ENCODE data around the gene STAB1. TPM values are rescaled to one million over a fixed set of nuclear protein-coding genes. Genes with fewer than 3 reads are reported as not detected.

STAB1 gene
- total RNA-seq, 1 experiment from 2014 or later, result 0.03 TPM

DNA sequence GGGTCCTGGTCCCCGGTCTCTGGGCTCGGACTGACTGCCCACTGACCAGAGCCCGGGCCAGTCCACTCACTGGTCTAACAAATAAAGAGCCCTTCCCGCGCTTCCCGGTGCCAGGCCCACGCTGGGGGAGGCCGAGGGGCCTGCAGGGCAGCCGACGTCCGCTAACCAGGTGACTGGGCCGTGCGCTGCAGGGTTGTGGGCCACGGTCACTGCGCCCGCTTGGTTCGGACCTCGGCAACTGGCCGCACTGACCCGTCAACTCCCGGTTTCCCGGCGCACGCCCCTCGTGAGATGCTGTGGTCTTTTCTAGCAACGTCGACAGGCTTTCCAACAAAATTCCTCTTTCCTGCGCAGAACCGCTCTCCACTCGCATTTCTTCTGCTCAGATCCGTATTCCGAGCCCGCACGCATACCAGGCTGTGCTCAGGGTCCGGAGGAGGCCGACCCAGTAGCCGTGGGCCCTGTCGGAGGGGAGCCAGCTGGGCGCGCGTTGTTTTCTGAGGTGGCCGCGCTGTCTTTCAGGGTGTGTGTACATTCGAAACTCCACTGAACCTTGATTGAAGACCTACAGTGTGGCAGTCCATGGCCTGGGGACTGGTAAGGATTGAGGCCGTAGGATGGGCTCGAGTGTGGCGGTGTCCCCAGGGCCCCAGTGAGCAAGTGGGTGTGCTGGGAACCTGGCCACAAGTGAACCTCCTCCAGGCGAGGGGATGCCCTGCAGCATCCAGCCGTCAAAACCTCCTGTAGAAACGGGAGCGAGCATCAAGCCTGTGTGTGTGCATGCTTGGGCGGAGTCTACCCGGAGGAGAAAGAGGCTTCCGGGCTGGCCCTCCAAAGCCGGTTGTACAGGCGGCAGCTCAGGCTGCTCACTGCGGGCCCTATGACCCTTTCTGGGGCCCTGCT, 39.4 kb downstream of the STAB1 start:
- DNase-seq (ENCODE audit: low spot score), result peak; percentile 29

DNA sequence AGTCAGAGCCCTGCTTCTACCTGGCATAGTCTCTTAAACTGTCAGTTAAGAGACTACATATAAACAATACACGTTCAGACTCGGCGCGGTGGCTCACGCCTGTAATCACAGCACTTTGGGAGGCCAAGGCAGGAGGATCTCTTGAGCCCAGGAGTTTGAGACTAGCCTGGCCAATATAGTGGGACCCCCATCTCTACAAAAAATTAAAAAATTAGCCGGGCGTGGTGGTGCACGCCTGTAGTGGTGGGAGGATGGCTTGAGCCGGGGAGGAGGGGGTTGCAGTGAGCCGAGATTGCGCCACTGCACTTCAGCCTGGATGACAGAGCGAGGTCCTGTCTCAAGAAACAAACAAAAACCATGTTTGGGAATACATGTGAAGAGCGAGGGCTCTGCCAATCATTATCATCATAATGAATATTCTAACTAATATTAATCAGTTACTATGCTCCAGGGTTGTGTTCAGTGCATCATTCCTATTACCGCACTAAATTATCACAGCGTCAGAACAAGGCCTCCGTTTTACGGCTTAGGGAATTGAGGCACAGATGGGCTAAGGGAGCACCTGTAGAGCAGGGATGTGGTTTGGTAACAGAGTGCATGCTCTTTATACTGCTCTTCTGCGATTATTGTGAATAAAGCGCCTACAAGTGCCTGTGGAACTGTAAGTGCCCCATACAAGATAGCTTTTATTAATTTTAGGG, 40.4 kb downstream of the STAB1 start:
- DNase-seq (ENCODE audit: low spot score), result no peak

DNA sequence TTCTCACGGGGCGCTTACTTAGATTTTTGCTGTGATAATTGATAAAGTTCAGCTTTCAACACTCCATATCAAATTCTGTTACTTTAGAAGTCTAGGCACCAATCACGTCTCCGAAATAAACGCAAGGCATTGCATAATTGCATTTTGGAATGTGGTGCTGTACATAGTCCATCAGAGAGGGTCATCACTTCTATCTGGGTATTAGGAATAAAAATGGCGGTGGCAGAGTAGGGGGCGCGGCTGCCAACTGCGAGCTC, 40.9 kb downstream of the STAB1 start:
- no peak for DNase-seq (ENCODE audit: low spot score)

DNA sequence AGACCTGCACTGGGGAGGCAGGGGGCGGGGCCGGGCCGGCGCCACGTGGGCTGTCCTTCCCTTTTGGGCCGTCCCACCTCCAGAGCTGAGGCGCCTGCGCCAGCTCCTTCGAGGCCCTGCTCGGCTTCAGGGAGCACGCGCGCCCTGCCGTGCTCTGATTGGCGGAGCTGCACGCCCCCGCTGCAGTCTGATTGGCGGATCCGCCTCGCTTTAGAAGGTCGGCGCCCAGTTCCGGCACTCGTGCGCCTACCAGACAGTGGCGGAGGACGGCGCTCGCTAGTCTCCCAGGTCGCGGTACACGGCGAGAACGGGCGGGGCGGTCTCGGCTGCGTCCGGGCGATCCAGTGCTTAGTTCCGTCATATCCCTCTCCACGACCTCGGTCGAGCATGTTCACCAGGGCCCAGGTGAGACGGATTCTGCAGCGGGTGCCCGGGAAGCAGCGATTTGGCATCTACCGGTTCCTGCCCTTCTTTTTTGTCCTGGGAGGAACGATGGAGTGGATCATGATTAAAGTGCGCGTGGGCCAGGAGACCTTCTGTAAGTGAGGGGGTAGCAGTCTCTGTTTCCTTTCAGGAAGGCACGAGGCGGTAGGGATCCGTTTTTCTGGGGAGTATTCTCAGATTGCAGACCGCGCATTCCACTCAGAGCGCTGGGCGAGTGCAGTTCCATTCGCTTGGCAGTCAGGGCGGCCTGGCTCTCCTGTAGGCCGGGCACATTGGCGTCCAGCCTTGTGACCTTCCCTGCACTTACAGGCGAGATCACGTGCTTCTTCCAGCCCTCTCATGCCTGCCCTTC, 41.4 kb downstream of the STAB1 start, which contains the start of gene UQCC5:
UQCC5 (plus strand) TSS at position 237 of the 796 bp plus-strand sequence; CDS start at position 388, 151 bp downstream.
- peak; percentile 93 for DNase-seq (ENCODE audit: low spot score)

DNA sequence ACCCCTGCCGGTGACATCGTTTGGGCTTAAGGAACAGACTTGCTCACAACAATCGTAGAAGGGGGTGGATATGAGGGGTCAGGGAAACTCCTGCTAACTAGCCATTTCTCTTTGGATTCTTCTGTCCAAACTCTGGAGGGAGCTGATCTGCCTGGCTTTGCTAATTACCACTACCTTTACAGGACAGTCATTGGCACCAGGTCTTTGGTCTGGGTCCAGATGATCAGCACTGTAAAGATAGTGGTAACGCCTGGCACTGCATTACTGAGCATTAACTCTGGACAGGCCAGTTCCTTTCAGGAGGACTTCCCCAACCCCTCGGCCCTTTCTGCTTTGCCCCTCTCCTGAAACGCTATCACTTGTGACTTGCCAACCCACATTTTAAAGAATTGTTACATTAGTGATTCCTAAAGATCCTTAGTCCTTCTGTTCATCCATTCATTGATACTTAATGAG, 42.1 kb downstream of the STAB1 start:
- no peak for DNase-seq (ENCODE audit: low spot score)

DNA sequence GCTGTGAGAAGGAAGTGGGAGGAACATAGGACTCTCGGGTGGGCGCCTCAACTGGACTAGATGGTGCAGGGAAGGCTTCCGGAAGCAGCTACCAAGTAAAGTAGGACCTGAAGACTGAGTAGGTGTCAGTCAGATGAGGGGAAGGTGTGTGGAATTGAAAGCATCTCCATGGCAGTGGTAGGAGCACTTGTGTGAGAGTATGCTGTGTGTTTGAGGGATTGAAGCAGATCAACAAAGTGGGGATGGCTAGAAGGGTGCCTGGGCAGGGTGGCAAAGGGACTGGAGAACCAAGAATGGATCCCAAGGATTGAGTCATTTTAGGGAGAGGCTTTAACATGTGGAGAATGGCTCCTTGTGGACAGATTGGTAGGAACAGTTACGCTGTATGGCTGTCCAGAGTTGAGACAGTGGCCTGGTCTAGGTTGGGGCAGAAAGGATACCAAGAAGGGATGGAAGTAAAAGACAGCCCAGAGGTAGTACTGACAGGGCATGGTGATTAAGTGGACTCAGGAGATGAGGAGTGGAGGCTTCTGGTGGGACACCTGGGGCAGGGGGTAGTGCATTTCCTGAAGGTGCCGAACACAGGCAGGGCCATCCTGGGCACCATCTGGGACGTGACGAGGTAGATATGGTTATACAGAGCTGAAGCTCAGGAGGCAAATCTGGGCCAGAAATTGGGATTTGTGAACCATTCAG, 42.7 kb downstream of the STAB1 start:
- no peak for DNase-seq (ENCODE audit: low spot score)

DNA sequence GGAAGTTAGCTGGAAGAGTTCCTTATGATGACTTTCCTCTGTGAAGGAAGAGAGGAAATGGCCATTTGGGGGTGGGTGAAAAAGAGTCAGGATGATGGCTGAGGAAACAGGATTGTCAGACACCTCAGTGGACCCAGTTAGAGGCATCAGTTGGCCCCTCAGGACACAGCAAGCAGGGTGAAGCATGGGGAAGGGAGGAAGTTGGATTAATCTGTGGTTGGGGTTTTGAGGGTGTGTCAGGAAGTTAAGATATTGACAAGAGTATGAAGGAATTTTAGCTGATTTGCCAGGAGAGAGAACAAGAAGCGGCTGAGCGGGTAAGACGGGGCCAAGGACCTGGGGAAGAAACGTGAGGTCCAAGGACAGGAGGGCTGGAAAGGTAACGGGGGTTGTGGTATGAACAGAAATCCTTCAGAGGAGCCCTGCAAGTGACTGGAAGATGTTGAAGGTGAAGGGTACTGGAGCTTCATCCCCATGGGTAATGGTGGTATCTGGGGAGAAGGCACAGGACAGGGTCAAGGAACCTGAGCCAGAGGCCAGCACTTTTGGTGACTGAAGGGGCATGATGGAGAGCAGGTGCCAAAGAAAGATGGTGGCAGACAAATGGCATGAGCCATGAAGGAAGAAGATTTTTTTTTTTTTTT, 44.0 kb downstream of the STAB1 start:
- DNase-seq (ENCODE audit: low spot score), result no peak

DNA sequence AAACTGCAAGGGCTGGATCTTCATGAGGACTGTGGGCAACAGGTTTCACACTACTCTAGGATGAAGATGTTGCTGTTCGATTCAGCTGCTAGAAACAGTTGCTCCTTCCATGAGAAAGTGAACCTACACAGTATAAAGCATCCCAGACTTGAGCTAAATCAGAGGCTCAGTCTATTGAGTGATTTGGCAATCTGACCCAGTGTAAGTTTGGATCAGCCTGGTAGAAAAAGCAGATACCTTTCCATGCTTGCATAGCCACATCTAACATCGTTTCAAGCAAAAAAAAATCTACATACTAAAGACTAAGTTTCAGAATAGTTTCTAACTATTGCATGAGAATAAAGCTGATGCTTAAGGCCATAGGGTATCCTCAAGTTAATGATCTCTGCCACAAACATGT, 45.9 kb downstream of the STAB1 start:
- DNase-seq (ENCODE audit: low spot score), result no peak

DNA sequence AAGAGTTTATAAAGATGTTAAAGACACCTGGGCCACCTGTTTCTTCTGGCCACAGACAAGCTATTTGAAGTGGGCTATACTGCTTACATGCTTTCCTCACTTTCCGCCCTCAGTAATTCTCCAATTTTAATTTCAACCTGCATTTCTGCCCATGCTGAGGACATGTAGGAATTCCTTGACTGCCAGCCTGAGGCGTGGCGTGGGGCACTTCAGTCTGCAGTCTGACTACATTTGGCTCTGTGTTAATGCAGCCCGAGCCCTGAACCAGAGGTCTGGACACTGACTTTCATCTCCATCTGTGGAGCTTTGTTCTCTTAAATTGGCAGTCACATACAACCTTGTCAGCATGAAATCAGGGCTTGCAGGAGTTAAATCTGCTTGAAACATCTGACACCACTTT, 49.8 kb downstream of the STAB1 start:
- DNase-seq (ENCODE audit: low spot score), result no peak

DNA sequence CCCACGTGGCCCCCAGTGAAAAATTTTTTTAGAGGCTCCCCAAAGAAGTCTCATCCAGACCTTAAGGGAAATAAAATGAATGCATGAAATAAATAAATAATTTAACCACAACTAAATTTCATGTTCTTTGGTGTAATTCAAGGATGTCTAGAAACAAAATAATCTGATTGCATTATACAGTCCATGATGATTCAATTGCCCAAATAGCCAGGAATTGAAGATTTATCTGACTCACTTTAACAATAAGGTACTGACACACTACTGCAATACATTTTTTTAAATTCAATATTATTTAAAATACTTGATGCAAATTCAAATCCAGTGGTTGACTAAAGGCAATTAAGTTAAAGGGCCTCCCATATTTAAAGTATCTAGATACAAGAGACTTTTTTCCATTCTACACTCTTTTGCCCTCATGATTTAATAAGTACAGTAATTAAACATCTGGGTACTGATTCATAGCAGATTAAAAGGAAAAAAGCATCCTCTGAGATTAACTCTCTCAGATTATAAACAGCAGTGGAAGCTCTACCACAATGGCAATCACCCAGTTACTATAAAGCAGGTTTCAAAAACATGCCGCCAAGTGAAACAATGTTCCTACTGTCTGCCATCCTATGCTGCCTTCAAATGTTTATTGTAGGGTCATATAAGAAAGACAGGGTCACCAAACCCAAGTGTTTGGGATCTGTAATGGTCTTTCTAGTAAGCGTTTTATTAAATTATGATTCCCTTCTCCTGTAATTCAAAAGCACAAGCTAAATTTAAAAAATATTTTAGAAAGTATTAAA, 51.2 kb downstream of the STAB1 start:
- DNase-seq (ENCODE audit: low spot score), result no peak

DNA sequence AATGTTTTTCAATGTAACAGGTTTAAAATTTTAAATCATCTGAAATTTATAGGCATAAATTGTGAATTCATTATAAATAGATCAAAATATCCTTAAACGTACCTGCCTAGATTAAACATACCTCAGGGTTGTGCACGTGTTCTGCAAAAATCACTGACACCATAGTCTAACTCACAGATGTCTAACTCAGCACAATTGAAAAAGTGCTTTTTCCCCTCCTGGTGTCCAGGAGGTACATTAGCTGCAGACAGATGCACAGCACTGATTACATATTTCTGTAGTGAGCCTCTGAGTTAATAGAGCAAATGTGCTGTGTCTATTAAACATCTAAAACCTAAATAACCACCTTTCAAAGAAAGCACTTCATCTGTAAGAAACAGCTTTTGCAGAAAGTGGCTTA, 52.0 kb downstream of the STAB1 start:
- DNase-seq (ENCODE audit: low spot score), result no peak

DNA sequence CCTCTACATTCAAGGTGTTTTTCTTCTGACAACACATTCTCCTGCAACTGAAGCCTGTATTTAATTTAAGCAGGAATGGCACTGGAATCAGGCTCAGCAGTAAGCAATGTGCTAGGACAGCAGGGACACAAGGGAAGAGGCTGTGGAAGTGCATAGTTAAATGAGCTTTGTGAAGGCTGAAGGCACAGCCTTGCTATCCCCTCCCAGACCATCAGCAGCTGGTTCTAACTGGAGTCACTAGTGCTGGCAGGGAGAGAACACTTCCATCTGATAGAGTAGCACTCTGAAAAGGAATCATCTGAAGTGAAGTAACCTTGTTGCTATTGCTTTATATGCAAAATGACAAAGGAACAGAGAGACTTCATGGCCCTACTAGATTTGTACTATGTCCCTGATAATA, 56.0 kb downstream of the STAB1 start:
- no peak for DNase-seq (ENCODE audit: low spot score)

DNA sequence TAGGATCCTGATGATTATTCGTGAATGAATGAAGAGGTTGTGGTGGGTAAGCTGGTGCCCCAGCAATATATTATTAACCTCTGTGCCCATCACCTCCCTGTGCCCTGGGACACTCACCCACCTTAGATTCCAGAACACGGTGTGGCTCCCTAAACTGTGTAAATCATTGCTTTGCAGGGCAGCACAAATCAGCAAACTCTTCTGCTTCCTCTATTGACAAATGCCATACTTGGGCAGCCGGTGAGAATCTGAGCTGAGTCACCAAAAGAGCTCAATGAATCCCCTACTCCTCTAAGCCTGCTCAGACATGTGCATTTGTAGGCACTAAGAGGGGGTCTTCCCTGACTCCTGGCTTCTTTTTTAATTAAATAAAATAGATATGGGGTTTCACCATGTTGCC, 57.0 kb downstream of the STAB1 start:
- DNase-seq (ENCODE audit: low spot score), result no peak

DNA sequence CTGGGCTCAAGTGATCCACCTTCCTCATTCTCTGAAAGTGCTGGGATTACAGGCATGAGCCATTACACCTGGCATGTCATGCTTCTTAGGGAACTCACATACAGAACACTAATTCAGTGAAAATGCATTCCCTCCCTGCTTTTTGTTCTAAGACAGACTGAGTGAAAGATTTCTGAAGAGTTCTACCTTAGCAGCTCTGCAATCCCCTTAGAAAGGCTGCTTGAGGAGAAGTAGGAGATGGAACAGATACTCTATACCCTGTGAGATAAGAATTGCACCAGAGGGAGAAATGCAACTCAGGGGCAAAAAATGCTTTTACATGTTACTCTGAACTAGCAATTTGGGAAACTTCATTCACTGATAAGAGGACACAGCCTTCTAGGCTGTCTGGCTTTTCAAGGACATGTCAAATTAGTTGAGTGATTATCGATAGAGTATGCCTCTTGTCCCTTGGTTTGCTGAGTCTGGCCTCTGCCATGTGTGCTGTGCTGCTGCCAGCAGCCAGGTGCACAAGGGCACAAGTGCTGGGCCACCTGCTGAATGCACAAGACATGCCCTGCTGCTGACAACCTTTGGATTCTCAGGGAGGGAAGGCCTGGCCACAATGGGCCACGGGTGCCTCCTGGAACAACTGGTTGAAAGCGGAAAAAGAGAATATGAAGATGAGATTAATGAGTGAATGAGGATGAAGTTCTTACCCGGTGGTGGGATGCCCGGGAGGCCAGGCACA, 59.1 kb downstream of the STAB1 start:
- no peak for DNase-seq (ENCODE audit: low spot score)

DNA sequence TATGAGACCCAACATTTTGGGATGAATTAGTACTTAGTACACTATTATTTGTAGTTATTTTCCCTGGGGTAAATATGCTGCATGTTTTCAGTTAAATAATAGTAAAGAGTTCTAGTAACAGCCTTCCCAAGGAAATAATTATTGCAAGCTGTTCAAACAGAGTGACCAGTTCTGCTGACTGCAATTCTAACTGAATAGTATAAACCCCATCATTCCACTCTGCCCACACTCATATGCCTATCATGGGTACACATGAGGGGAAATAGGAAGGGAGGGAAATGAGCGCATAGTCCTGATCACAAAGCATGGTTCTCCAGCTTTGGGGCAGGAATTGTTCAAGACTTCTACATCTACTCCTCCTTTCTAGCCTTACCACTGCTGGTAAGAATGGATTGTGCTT, 59.9 kb downstream of the STAB1 start:
- no peak for DNase-seq (ENCODE audit: low spot score)

DNA sequence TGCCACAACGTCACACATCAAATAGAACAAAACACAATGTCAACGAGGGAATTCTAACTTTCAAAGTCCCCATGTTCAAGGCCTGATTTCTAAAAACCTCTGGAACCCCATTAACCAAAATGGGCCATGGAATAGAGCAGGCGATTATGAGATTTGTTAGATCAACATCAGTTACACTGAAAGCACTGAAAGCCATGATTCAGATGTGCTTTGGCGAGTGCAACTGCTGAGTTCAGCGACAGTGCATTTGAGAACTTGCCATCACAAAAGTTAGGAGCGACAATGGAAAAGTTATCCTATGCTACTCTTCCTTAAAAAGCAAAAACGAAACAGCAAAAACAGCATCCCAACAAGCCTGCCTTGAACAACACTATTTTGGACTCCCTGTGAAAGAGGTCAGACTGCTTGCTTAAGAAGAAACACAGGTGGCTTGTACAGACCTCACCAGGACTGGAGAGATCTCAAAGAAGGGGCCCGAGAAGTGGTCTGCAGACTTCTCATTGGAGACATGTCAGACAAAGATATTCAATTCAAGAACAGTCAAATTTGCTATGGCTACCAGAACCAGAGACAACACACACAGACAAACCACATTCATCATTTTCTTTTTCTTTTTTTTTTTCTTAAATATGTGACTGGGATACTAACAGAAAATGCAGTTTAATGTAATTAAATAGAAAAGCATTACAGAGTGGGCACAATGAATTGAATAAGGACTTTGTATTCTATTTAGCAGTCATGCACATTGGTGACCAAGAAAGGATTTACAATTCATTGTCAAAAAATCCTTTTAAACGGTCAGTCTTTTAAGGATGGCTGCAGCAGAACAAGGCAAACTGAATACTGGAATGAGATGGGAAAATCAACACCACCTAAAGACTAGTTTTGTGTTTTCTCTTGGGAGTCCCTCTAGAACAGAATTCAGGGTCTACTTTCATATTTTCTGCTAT, 62.1 kb downstream of the STAB1 start:
- DNase-seq (ENCODE audit: low spot score), result no peak

DNA sequence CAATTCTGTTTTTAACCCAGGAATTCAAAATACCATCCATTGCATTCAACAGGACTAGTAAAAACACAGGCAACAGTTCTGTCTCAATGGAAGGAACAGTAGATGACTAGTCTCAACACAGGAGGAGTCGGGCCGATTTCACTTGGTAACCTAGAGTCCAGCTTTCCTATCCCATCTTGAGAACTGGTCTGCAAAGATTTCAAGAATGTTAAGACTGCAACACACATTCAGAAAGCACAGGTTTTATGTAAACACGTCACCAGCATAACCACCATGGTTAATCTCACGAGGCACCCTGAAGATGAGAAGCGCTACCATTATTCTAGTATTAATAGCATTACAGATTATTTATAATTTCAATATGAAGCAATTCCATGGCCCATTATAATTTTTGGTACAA, 63.3 kb downstream of the STAB1 start:
- DNase-seq (ENCODE audit: low spot score), result no peak

DNA sequence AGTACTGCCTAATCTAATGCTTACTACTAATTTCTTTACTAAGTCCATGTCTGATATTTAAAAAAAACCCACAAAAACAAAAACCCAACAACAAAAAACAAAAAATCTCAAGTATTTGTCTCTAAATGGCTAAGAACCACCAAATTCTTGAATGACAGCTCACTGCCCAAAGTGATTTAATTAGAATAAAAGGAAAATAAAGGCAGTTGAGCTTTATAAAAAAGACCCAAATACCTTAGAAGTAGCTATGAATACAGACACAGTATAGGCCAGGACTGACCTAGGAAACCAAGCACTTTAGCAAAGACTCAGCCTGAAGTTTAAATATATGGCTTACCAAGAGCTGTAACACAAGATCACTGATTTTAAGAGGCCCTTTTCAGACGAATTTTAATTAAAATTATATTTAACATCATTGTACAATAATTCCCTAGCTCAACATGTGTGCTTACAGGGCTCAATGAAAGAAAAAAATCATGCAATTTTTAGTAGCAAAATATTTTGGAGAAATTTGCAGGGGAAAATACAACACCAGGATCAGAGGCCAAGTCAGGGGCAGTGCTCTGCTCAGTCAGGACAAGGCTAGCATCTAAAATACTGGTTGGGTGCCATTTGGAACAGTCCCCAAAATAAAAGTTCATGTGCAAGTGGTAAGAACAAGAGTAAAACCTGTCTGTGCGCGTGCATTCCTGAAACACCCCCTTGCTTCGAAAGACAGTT, 66.0 kb downstream of the STAB1 start:
- DNase-seq (ENCODE audit: low spot score), result no peak

Measured in HT-29 (cell line).